Endothelial cell of hepatic sinusoid (primary cell): ENCODE results near the gene PRSS27.

ENCODE experiments used
- in situ Hi-C: cut with HindIII; loops from 2 replicates; pipeline ENCODE4 v1.10.0; 2017; ENCODE audit warnings: low sequenced_read_pairs

Gene PRSS27

GRCh38 chr16:2752035-2752849, 32.2 kb upstream of the PRSS27 start, which contains the start of gene SRRM2:
Gene SRRM2, plus strand, starts transcription at chr16:2752638. Its CDS starts 3,727 bp downstream, at chr16:2756365.
- in situ Hi-C loops = no loop called here

GRCh38 chr16:2751577-2752034, 31.6 kb upstream of the PRSS27 start:
- in situ Hi-C loops = no loop called here

- in situ Hi-C loops = no loop called here
These were observed 29.9 kb upstream of the PRSS27 start for GRCh38 chr16:2749936-2750335.

GRCh38 chr16:2749476-2749875, 29.5 kb upstream of the PRSS27 start:
- in situ Hi-C loops = no loop called here

GRCh38 chr16:2748757-2749455, 28.9 kb upstream of the PRSS27 start:
- in situ Hi-C loops = no loop called here

- in situ Hi-C loops = no loop called here
These were observed 25.9 kb upstream of the PRSS27 start for GRCh38 chr16:2745961-2746360.

- in situ Hi-C loops = no loop called here
These were observed 25.3 kb upstream of the PRSS27 start for GRCh38 chr16:2745116-2745890.

GRCh38 chr16:2744711-2745110, 24.7 kb upstream of the PRSS27 start:
- in situ Hi-C loops = loop anchor here (5.0 kb wide), 2 partner anchors 52 to 78 kb away; no protein-coding TSS in a partner anchor

- in situ Hi-C loops = loop anchor here (5.0 kb wide), 2 partner anchors 51 to 79 kb away; no protein-coding TSS in a partner anchor
These were observed 23.2 kb upstream of the PRSS27 start for GRCh38 chr16:2743007-2743810.

GRCh38 chr16:2742323-2743006, 22.4 kb upstream of the PRSS27 start:
- in situ Hi-C loops = loop anchor here (5.0 kb wide), 2 partner anchors 50 to 80 kb away; no protein-coding TSS in a partner anchor

- in situ Hi-C loops = loop anchor here (5.0 kb wide), 2 partner anchors 49 to 81 kb away; no protein-coding TSS in a partner anchor
These were observed 21.1 kb upstream of the PRSS27 start for GRCh38 chr16:2741168-2741567.

GRCh38 chr16:2740476-2740875, 20.5 kb upstream of the PRSS27 start:
- in situ Hi-C loops = loop anchor here (5.0 kb wide), 2 partner anchors 48 to 82 kb away; no protein-coding TSS in a partner anchor

- in situ Hi-C loops = loop anchor here (5.0 kb wide), 2 partner anchors 48 to 82 kb away; no protein-coding TSS in a partner anchor
These were observed 19.8 kb upstream of the PRSS27 start for GRCh38 chr16:2739625-2740430.

GRCh38 chr16:2738615-2739014, 18.6 kb upstream of the PRSS27 start:
- in situ Hi-C loops = no loop called here

GRCh38 chr16:2737895-2738418, 17.9 kb upstream of the PRSS27 start:
- in situ Hi-C loops = no loop called here

- in situ Hi-C loops = no loop called here
These were observed 17.2 kb upstream of the PRSS27 start for GRCh38 chr16:2737238-2737605.

GRCh38 chr16:2736476-2737237, 16.6 kb upstream of the PRSS27 start:
- in situ Hi-C loops = no loop called here
